Neural crest cell (in vitro differentiated cells): ENCODE data around the gene NMRAL1. TPM values are rescaled to one million over a fixed set of nuclear protein-coding genes. Genes with fewer than 3 reads are reported as not detected.

Experiments used
- DNase-seq: peaks from one replicate; pipeline ENCODE4 v3.0.0; 2021; ENCODE audit warnings: low read depth, mixed read lengths, low spot score
- H3K27ac Mint-ChIP-seq: one replicate; pipeline ENCODE4 v1.8.0; 2021; ENCODE audit warnings: mild to moderate bottlenecking, mixed read lengths; ENCODE audit not compliant: unreplicated experiment
- H3K27me3 Mint-ChIP-seq: 2 replicates; pipeline ENCODE4 v1.8.0; 2021; ENCODE audit warnings: low read depth, mild to moderate bottlenecking, mixed read lengths
- H3K36me3 Mint-ChIP-seq: 2 replicates; pipeline ENCODE4 v1.8.0; 2021; ENCODE audit warnings: low read depth, mild to moderate bottlenecking, mixed read lengths
- H3K4me1 Mint-ChIP-seq: 2 replicates; pipeline ENCODE4 v1.8.0; 2021; ENCODE audit warnings: mixed read lengths
- H3K4me3 Mint-ChIP-seq: one replicate; pipeline ENCODE4 v1.8.0; 2021; ENCODE audit warnings: mild to moderate bottlenecking, mixed read lengths
- H3K9me3 Mint-ChIP-seq: 2 replicates; pipeline ENCODE4 v1.8.0; 2021; ENCODE audit warnings: mixed read lengths
- long read RNA-seq: library from polyadenylated mRNA; unstranded; transcript quantifications from one replicate; pipeline ENCODE4 v2.0.0, GENCODE V29; 2020
- total RNA-seq: library from RNA; stranded (reverse); gene quantifications from 2 replicates; pipeline ENCODE4 v1.2.1, GENCODE V29; 2021
- TF ChIP-seq, protein P1 (sequence below): fragments of 200-600 bp; sonication (generic); conservative IDR thresholded peaks from 2 replicates; pipeline ENCODE4 v1.5.0; 2021; ENCODE audit warnings: antibody characterized with exemption, mild to moderate bottlenecking

Gene NMRAL1
- total RNA-seq, result 40.5 and 45.0 TPM in 2 replicates
- long read RNA-seq, partial matches to known transcripts, result 2 of 14 reads
- long read RNA-seq, other reads (novel, unspliced or antisense), result 7 of 14 reads

DNA sequence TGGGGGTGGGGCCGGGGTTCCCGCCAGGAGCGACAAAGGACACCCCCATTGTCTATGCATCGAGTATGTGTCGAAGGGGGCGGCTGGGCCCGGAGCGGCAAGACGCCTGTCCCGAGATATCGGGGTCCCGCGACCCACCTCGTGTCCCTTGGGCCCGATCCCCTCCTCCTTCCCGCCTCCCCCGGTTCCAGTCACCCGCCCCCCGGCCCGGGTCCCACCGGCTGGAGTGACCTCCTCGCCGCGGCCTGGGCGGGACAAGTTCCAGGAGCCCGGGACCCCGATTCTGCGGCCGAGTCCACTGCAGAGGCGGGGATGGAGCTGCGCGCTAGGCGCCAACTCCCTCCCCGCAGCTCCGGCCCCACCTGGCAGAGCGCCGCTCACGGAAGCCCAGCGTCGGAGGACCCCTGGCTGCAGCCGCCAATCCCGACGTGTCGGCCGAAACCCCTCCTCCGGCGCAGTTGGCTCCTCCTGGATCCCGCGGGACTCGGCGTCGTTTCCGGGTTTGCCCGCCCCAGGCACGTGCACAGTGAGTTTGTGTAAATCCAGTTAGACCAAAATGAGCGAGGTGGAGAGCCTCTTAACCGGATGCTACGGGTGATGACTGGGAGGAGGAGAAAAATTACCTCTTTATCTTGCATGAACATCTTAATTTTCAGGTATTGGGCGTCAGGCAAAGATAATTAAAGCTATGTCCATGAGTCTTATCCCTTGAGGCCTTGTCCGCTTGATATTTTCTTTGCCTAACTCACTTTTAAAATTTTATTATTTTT is at the start of gene NMRAL1:
Gene NMRAL1, minus strand, starts transcription at position 434 of the 770 bp plus-strand sequence. CDS start 493 bp downstream, outside the sequence.
- Mint-ChIP-seq H3K27me3 (peaks cover 4% of the 10 kb centered on the region), H3K4me1 (peaks cover 33% of the 10 kb centered on the region), H3K4me3 (peak within 1 kb of the TSS; percentile 86), H3K27ac (peak within 1 kb of the TSS; percentile 45), H3K9me3 (peaks cover 6% of the 10 kb centered on the region), H3K36me3 (peaks cover 7% of the 10 kb centered on the region)
- TF ChIP-seq, protein P1, sequence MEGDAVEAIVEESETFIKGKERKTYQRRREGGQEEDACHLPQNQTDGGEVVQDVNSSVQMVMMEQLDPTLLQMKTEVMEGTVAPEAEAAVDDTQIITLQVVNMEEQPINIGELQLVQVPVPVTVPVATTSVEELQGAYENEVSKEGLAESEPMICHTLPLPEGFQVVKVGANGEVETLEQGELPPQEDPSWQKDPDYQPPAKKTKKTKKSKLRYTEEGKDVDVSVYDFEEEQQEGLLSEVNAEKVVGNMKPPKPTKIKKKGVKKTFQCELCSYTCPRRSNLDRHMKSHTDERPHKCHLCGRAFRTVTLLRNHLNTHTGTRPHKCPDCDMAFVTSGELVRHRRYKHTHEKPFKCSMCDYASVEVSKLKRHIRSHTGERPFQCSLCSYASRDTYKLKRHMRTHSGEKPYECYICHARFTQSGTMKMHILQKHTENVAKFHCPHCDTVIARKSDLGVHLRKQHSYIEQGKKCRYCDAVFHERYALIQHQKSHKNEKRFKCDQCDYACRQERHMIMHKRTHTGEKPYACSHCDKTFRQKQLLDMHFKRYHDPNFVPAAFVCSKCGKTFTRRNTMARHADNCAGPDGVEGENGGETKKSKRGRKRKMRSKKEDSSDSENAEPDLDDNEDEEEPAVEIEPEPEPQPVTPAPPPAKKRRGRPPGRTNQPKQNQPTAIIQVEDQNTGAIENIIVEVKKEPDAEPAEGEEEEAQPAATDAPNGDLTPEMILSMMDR, result no peak
- peak; percentile 75 for DNase-seq

DNA sequence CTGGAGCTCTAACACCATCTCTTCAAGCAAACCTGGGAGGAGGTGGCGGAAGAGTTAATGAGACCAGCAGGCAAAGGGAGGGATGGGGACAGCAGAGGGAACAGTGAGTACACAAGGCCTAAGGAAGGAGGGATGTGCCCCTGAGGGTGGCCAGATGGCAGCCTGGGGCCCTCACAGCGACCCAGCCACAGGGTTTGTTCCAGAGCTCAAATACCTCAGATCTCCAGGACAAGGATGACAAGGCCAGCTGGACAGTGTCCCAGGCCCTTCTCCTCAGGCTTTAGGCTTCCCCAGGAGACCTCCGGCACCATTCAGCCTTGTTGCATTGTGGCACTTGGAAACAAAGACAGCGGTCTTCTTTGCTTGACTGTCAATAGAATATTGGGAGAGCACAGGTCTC is 49.3 kb upstream of the NMRAL1 start:
- H3K36me3 Mint-ChIP-seq, result peaks cover 8% of the 10 kb centered on the region
- H3K9me3 Mint-ChIP-seq, result no peaks in the 10 kb centered on the region
- H3K4me1 Mint-ChIP-seq, result peaks cover 9% of the 10 kb centered on the region
- no peak overlapping the region for H3K4me3 Mint-ChIP-seq
- no peak for DNase-seq
- no peaks in the 10 kb centered on the region for H3K27me3 Mint-ChIP-seq
- TF ChIP-seq, protein P1, result no peak
- no peak overlapping the region for H3K27ac Mint-ChIP-seq

DNA sequence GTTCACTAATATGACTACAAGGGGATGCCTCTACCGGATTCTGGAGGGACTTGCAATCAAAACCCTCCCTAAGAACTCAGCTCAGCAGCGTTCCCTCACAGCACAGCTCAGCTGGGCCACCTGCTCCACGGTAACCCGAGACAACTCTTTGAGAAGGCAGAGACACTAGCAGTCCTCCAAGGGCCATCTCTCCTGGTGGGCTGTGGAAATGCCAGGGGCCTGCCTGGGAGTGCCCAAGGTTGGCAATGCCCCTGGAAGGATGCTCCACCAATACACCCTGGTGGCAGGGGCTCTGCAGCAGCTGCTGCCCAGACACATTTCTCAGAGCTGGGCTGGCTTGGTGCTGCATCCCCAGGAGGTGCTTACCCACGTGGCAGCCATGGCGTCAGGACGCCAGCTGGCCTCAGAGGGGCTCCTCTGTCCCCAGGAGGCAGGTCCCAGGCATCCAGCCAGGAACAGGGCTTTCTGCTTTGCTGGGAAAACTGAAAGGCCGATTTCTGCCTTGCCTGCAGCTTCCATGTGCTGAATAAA is 47.7 kb upstream of the NMRAL1 start:
- H3K4me3 Mint-ChIP-seq, result no peak overlapping the region
- peaks cover 9% of the 10 kb centered on the region for H3K4me1 Mint-ChIP-seq
- peak overlapping the region; percentile 50 for H3K27ac Mint-ChIP-seq
- H3K9me3 Mint-ChIP-seq, result no peaks in the 10 kb centered on the region
- TF ChIP-seq, protein P1, result no peak
- no peaks in the 10 kb centered on the region for H3K27me3 Mint-ChIP-seq
- DNase-seq, result no peak
- H3K36me3 Mint-ChIP-seq, result peaks cover 6% of the 10 kb centered on the region

DNA sequence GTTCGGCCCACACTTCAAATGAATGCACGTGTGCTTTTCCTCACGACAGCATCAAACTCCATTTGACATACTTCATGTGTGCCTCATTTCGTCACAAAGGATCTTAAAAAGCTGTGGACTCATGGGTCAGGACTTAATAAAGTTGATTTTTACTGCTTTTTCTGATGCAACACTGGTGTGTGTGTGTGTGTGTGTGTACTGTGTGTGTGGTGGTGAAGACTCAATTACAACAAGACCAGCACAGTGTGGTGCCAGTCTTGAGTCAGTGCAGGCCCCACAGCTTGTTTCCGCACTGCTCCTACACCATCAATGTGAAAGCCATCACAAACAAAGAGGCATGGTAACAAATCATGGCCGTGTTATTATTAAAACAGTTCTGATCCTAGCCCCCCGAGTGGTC is 46.5 kb upstream of the NMRAL1 start:
- H3K27me3 Mint-ChIP-seq, result no peaks in the 10 kb centered on the region
- H3K4me3 Mint-ChIP-seq, result no peak overlapping the region
- peaks cover 9% of the 10 kb centered on the region for H3K4me1 Mint-ChIP-seq
- no peak for DNase-seq
- peaks cover 6% of the 10 kb centered on the region for H3K36me3 Mint-ChIP-seq
- H3K27ac Mint-ChIP-seq, result peak overlapping the region; percentile 43
- H3K9me3 Mint-ChIP-seq, result no peaks in the 10 kb centered on the region
- TF ChIP-seq, protein P1, result no peak

DNA sequence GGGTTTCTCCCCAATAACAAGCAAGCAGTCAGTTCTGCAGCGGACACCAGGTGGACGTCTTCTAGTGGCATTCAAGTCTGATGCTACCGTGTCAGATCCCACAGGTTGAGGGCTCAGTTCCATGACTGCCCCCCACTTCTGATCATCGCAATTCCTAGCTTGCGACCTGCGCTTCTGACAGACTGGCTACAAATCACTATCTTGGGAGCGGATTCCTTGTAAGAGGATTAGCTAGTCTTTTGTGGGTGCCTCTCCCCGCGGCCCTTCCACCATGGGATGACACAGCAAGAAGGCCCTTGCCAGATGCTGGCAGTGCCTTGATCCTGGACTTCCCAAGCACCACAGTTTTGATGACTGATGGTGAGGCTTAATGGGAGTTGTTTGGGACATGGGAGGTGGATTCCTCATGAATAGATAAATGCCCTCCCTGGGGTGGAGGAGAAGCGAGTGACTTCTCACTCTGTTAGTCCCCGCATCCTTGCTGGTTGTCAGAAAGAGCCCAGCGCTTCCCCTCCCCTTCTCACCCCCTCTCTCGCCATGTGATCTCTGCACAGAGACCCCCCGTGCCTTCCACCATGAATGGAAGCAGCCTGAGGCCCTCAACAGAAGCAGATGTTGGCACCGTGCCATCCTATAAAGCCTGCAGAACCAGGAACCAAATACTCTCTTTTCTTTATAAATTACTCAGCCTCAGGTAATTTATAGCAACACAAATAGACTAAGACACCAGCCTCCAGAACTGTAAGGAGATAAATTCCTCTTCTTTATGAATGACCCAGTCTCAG is 45.0 kb upstream of the NMRAL1 start:
- Mint-ChIP-seq H3K27me3 (no peaks in the 10 kb centered on the region), H3K27ac (no peak overlapping the region), H3K36me3 (peaks cover 3% of the 10 kb centered on the region), H3K9me3 (no peaks in the 10 kb centered on the region), H3K4me1 (peaks cover 9% of the 10 kb centered on the region), H3K4me3 (no peak overlapping the region)
- TF ChIP-seq, protein P1, result no peak
- DNase-seq, result no peak
